ENCODE measurements around the gene CD40.

GRCh38 chr20:46164254-46164653, 46.1 kb downstream of the CD40 start:
- TF ChIP-seq CTCF (IDR thresholded peaks at IDR 0.05; ENCODE audit: insufficient read depth, low read length, poor library complexity, severe bottlenecking) (no peak), EZH2phosphoT487 (conservative IDR thresholded peaks at IDR 0.05; ENCODE audit: low read length) (no peak)
